IPS-20b (cell line): ENCODE measurements around the gene CERS4.

Experiments used
- H3K27ac ChIP-seq: one replicate; pipeline ENCODE4 v1.5.1; 2013; ENCODE audit warnings: low read length
- H3K27me3 ChIP-seq: 2 replicates; pipeline ENCODE4 v1.6.1; 2013; ENCODE audit warnings: mild to moderate bottlenecking, low read length, inconsistent platforms; ENCODE audit not compliant: insufficient read depth
- H3K36me3 ChIP-seq: 2 replicates; pipeline ENCODE4 v1.6.1; 2013; ENCODE audit warnings: low read depth, mild to moderate bottlenecking, inconsistent platforms, low read length, moderate library complexity; ENCODE audit not compliant: insufficient read depth
- H3K4me1 ChIP-seq: 2 replicates; pipeline ENCODE4 v1.6.1; 2013; ENCODE audit warnings: mild to moderate bottlenecking, control low read depth, inconsistent platforms, low read length, moderate library complexity; ENCODE audit not compliant: insufficient read depth
- H3K4me3 ChIP-seq: 2 replicates; pipeline ENCODE4 v1.5.1; 2013; ENCODE audit warnings: mild to moderate bottlenecking, low read length, inconsistent platforms
- H3K9ac ChIP-seq: 2 replicates; pipeline ENCODE4 v1.6.1; 2013; ENCODE audit warnings: low read depth, mild to moderate bottlenecking, inconsistent platforms, low read length, moderate library complexity
- H3K9me3 ChIP-seq: 2 replicates; pipeline ENCODE4 v1.6.1; 2013; ENCODE audit warnings: mild to moderate bottlenecking, low read depth, low read length, inconsistent platforms; ENCODE audit not compliant: insufficient read depth

Gene CERS4, protein sequence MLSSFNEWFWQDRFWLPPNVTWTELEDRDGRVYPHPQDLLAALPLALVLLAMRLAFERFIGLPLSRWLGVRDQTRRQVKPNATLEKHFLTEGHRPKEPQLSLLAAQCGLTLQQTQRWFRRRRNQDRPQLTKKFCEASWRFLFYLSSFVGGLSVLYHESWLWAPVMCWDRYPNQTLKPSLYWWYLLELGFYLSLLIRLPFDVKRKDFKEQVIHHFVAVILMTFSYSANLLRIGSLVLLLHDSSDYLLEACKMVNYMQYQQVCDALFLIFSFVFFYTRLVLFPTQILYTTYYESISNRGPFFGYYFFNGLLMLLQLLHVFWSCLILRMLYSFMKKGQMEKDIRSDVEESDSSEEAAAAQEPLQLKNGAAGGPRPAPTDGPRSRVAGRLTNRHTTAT

DNA sequence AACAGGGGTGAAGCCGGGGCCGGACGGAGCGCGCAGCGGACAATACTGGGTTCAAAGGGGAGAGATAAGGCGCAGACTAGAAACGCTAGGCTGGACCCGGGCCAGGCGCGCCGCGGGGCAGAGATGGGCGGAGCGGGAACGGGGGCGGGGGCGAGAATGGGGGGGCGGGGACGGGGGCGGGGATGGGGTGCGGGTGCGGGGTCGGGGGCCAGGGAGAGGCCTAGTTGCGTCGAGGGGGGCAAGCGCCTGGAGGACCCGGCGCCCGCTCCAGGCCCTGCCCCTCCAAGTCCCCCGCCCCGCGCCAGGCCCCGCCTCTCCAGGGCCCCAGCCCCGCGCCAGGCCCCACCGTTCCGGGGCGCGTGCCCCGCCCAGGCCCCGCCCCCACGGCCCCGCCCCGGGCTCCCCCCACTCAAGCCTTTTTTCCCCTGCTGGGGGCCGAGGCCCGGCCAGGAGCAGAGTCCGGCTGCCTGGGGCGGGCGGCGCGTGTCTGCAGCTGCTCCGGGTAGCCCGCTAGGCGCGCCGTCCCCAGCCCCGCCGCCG, at the start of gene CERS4:
CERS4 (plus strand) TSS at position 449 of the 540 bp plus-strand sequence. CDS start 41,707 bp downstream, outside the sequence.
- Histone ChIP-seq H3K27ac (peak within 1 kb of the TSS; percentile 80), H3K36me3 (peaks cover 2% of the 10 kb centered on the region), H3K9me3 (no peaks in the 10 kb centered on the region), H3K9ac (peak within 1 kb of the TSS; percentile 71), H3K4me3 (peak within 1 kb of the TSS; percentile 67), H3K4me1 (peaks cover 7% of the 10 kb centered on the region), H3K27me3 (no peaks in the 10 kb centered on the region)

DNA sequence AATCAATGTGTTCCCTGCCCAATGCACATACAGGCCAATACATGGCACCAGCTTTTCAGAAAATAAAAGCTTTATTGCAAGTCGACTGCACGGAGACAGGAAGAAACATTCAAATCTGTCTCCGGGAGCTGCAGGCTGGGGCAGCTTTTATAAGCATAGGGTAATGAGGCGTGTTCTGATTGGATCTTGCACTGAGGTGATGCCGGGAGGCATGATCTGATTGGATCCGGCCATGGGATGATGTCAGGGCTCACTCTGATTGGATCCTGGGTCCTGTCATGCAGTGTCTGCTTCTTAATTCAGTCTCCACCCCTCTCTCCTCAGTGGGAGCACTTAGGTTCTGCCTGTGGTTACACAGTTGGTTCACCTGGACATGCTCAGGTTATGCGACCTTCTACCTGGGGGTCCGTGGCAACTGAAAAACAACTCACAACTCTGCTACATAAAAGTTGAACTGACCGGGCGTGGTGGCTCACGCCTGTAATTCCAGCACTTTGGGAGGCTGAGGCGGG, 48.0 kb upstream of the CERS4 start:
- Histone ChIP-seq H3K4me3 (no peak overlapping the region), H3K27me3 (no peaks in the 10 kb centered on the region), H3K9me3 (no peaks in the 10 kb centered on the region), H3K4me1 (peaks cover 6% of the 10 kb centered on the region; the same call in 1 of the 2 replicates), H3K27ac (no peak overlapping the region), H3K36me3 (no peaks in the 10 kb centered on the region), H3K9ac (peak overlapping the region; percentile 16; the same call in 1 of the 2 replicates)

DNA sequence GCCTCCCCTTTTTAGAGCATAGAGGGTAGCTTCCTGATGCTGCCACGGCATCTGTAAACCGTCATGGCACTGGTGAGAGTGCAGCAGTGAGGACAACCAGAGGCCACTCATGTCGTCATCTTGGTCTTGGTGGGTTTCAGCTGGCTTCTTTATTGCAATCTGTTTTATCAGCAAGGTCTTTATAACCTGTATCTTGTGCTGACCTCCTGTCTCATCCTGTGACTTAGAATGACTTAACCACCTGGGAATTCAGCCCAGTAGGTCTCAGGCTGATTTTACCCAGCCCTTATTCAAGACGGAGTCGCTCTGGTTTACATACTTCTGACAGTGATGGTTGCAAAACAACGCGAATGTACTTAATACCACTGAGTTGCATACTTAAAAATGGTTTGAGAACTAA, 45.4 kb upstream of the CERS4 start:
- H3K9me3 ChIP-seq = no peaks in the 10 kb centered on the region
- H3K4me1 ChIP-seq = peaks cover 6% of the 10 kb centered on the region; the same call in 1 of the 2 replicates
- no peaks in the 10 kb centered on the region for H3K27me3 ChIP-seq
- no peak overlapping the region for H3K27ac ChIP-seq
- peak overlapping the region; percentile 45; the same call in 1 of the 2 replicates for H3K9ac ChIP-seq
- no peaks in the 10 kb centered on the region for H3K36me3 ChIP-seq
- H3K4me3 ChIP-seq = no peak overlapping the region; the same call in 1 of the 2 replicates

DNA sequence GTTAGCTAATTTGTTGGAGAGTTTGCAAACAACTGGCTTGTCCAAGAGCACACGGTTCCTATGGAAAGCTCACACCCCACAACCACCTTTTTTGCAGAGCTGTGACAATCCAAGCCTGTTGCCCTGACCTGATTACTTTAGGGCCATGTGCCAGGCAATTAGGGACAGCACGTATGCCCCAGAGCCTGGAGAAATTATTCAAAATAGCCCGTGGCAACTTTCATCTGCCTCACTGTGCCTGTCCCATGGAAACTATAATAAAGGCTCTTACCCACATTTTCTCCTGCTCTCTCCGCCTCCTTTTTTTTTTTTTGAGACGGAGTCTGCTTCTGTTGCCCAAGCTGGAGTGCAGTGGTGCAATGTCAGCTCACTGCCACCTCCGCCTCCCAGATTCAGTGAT, 41.2 kb upstream of the CERS4 start:
- Histone ChIP-seq H3K9ac (no peak overlapping the region), H3K4me3 (no peak overlapping the region)

DNA sequence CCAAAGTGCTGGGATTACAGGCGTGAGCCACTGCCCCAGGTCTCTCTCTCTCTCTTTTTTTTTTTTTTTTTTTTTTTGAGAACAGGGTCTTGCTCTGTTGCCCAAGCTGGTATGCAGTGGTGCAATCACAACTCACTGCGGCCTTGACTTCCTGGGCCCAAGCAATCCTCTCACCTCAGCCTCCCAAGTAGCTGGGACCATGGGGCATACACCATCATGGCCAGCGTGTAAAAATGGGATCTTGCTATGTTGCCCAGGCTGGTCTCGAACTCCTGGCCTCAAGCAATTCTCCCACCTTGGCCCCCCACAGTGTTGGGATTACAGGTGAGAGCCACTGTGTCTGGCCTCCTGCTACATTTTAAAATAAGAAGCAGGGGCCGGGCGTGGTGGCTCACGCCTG, 40.6 kb upstream of the CERS4 start:
- Histone ChIP-seq H3K36me3 (no peaks in the 10 kb centered on the region), H3K9ac (no peak overlapping the region), H3K27ac (no peak overlapping the region), H3K4me1 (peaks cover 5% of the 10 kb centered on the region; the same call in 1 of the 2 replicates), H3K27me3 (no peaks in the 10 kb centered on the region), H3K9me3 (no peaks in the 10 kb centered on the region), H3K4me3 (no peak overlapping the region)

More for the DNA sequence above, 41.2 kb upstream of the CERS4 start:
- no peaks in the 10 kb centered on the region for H3K27me3 ChIP-seq
- no peaks in the 10 kb centered on the region for H3K9me3 ChIP-seq
- H3K4me1 ChIP-seq = peaks cover 6% of the 10 kb centered on the region; the same call in 1 of the 2 replicates
- H3K36me3 ChIP-seq = no peaks in the 10 kb centered on the region
- no peak overlapping the region for H3K27ac ChIP-seq

DNA sequence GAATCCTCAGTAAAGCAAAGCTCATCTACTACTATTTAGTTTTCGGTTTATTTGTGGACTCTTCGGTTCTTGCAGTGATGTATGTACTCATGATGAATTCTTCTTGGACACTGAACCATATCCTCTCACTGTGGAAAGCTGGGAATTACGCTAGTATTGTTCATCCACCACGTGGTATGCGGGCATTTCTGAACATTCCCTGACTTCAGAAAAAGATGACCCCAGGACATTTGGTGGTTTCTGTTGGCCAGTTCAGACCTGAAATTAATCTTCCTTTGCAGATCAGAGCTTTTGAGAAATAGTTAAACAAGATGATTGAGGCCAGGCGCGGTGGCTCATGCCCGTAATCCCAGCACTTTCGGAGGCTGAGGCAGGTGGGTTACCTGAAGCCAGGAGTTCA, 34.5 kb upstream of the CERS4 start:
- no peak overlapping the region for H3K9ac ChIP-seq
- no peak overlapping the region for H3K27ac ChIP-seq

DNA sequence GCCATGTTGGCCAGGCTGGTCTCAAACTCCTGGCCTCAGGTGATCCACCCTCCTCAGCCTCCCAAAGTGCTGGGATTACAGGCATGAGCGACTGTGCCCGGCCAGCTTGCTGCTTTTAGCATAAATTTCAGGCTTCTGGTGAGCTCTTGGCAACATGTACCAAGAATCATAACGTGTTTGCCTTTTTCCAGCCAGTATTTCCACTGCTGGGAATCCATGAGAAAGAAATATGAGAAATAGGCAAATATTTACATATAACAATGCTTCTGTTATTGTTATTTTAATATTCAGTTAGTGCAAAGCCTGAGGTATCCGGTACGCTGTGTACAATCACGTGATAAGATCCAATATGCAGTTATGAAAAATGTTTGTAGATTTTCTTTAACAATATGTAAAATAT, 29.2 kb upstream of the CERS4 start:
- H3K9ac ChIP-seq = no peak overlapping the region
- no peak overlapping the region for H3K4me3 ChIP-seq
- H3K27me3 ChIP-seq = no peaks in the 10 kb centered on the region
- no peaks in the 10 kb centered on the region for H3K36me3 ChIP-seq
- no peaks in the 10 kb centered on the region for H3K4me1 ChIP-seq
- H3K27ac ChIP-seq = no peak overlapping the region
- no peaks in the 10 kb centered on the region for H3K9me3 ChIP-seq

More for the DNA sequence above, 34.5 kb upstream of the CERS4 start:
- H3K4me3 ChIP-seq = no peak overlapping the region
- H3K36me3 ChIP-seq = no peaks in the 10 kb centered on the region
- H3K4me1 ChIP-seq = no peaks in the 10 kb centered on the region
- H3K27me3 ChIP-seq = no peaks in the 10 kb centered on the region
- H3K9me3 ChIP-seq = no peaks in the 10 kb centered on the region

- no peak overlapping the region for H3K4me3 ChIP-seq
- no peaks in the 10 kb centered on the region for H3K9me3 ChIP-seq
- H3K9ac ChIP-seq = no peak overlapping the region; the same call in 1 of the 2 replicates
- no peaks in the 10 kb centered on the region for H3K27me3 ChIP-seq
- H3K4me1 ChIP-seq = no peaks in the 10 kb centered on the region
- H3K36me3 ChIP-seq = no peaks in the 10 kb centered on the region
- H3K27ac ChIP-seq = no peak overlapping the region
Measured at GRCh38 chr19:8184274-8184673, 24.9 kb upstream of the CERS4 start.

DNA sequence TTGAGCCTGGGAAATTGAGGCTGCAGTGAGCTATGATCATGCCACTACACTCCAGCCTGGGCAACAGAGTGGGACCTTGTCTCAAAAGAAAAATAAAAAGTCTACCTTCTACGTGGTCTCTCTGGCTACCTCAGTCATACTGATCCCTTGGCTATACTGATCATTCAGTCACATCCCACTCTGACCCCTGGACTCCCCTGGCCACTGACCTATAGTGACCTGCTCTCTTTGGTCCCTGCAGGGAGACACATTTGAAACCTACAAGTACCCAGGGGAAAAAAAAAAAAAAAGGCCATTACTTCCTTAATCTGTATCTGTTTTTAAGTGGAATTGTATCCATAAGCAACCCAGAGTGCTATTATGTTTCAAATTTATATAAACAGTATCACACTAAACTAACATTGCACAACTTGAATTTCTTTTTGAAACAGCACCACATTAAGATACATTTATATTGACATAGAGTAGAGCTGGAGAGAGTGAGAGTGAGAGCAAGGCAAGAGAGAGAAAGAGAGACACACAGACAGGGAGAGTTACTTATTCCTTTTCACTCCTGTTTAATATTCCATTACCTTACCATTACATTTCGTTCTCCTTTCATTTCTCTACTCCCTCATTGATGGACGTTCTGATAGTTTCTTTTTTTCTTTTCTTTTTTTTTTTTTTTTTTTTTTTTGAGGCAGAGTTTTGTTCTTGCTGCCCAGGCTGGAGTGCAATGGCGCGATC, 23.7 kb upstream of the CERS4 start:
- H3K4me3 ChIP-seq = no peak overlapping the region
- no peaks in the 10 kb centered on the region for H3K9me3 ChIP-seq
- H3K27ac ChIP-seq = no peak overlapping the region
- no peaks in the 10 kb centered on the region for H3K27me3 ChIP-seq
- no peaks in the 10 kb centered on the region for H3K36me3 ChIP-seq
- no peak overlapping the region for H3K9ac ChIP-seq
- H3K4me1 ChIP-seq = no peaks in the 10 kb centered on the region

- Histone ChIP-seq H3K27ac (no peak overlapping the region), H3K9me3 (no peaks in the 10 kb centered on the region), H3K9ac (no peak overlapping the region), H3K4me1 (peaks cover 9% of the 10 kb centered on the region), H3K27me3 (no peaks in the 10 kb centered on the region), H3K4me3 (no peak overlapping the region), H3K36me3 (no peaks in the 10 kb centered on the region)
Measured at GRCh38 chr19:8192221-8192820, 16.8 kb upstream of the CERS4 start.

- Histone ChIP-seq H3K9me3 (no peaks in the 10 kb centered on the region), H3K9ac (peak overlapping the region; percentile 21; the same call in 1 of the 2 replicates), H3K4me3 (no peak overlapping the region), H3K36me3 (no peaks in the 10 kb centered on the region), H3K27ac (peak overlapping the region; percentile 38), H3K27me3 (no peaks in the 10 kb centered on the region), H3K4me1 (peaks cover 9% of the 10 kb centered on the region)
Measured at GRCh38 chr19:8194528-8195267, 14.5 kb upstream of the CERS4 start.
